HG03159 (cell line): ENCODE data around the gene C17orf107.
"Not testable (repeated sequence)": the region's sequence is repeated elsewhere in the genome, so short reads cannot be mapped to it uniquely, and the experiment has no call there.

Experiments
- ATAC-seq: cut with Tn5 transposase; IDR thresholded peaks from one replicate; pipeline ENCODE4 v1.9.1; 2021; ENCODE audit warnings: mild to moderate bottlenecking, moderate library complexity; ENCODE audit not compliant: unreplicated experiment

Gene C17orf107

GRCh38 chr17:4898927-4899326, 409 bp upstream of the C17orf107 start:
- ATAC-seq = no peak

- no peak for ATAC-seq
Measured at GRCh38 chr17:4900231-4901107, 1.1 kb downstream of the C17orf107 start.

- ATAC-seq = no peak
Measured at GRCh38 chr17:4901108-4901647, 1.8 kb downstream of the C17orf107 start.

GRCh38 chr17:4901648-4902344, 2.5 kb downstream of the C17orf107 start:
- no peak for ATAC-seq

- ATAC-seq = no peak
Measured at GRCh38 chr17:4902540-4902939, 3.2 kb downstream of the C17orf107 start.

GRCh38 chr17:4903051-4903818, 3.9 kb downstream of the C17orf107 start, which contains the start of gene CHRNE:
Gene CHRNE (minus strand): TSS chr17:4903098. CDS start chr17:4903063, 35 bp downstream.
- peak; percentile 50 for ATAC-seq

- not testable (repeated sequence) for ATAC-seq
Measured at GRCh38 chr17:4906642-4907041, 7.3 kb downstream of the C17orf107 start.

- no peak for ATAC-seq
Measured at GRCh38 chr17:4908301-4908700, 9.0 kb downstream of the C17orf107 start.

GRCh38 chr17:4908711-4909496, 9.6 kb downstream of the C17orf107 start:
- peak; percentile 56 for ATAC-seq

- ATAC-seq = no peak
Measured at GRCh38 chr17:4913994-4914393, 14.7 kb downstream of the C17orf107 start.

GRCh38 chr17:4914551-4914950, 15.2 kb downstream of the C17orf107 start:
- not testable (repeated sequence) for ATAC-seq

GRCh38 chr17:4919511-4920047, 20.2 kb downstream of the C17orf107 start:
- no peak for ATAC-seq

- no peak for ATAC-seq
Measured at GRCh38 chr17:4920351-4921048, 21.2 kb downstream of the C17orf107 start.

GRCh38 chr17:4921320-4921719, 22.0 kb downstream of the C17orf107 start:
- no peak for ATAC-seq

- ATAC-seq = not testable (repeated sequence)
Measured at GRCh38 chr17:4926577-4927335, 27.4 kb downstream of the C17orf107 start.

GRCh38 chr17:4928881-4929280, 29.5 kb downstream of the C17orf107 start:
- no peak for ATAC-seq

GRCh38 chr17:4931963-4932362, 32.6 kb downstream of the C17orf107 start, which contains the start of gene GP1BA:
Gene GP1BA (plus strand): TSS chr17:4932277. CDS start chr17:4932605, 328 bp downstream.
- no peak for ATAC-seq

- no peak for ATAC-seq
Measured at GRCh38 chr17:4932756-4933155, 33.4 kb downstream of the C17orf107 start.
